SK-N-SH treated with all-trans-retinoic acid at 6 μM for 48 hours (cell line): Measurements from ENCODE around the gene CHST11.

ENCODE experiments used
- ATAC-seq: fragments of 200-7000 bp; cut with Tn5 transposase; 3 replicates; pipeline ENCODE4 v1.9.1; 2020; ENCODE audit warnings: mild to moderate bottlenecking, moderate library complexity
- ARNTL ChIP-seq: fragments of 450-650 bp; formaldehyde crosslinking; IDR thresholded peaks from 2 replicates; pipeline ENCODE4 v1.5.0; 2020; ENCODE audit warnings: low read depth, mild to moderate bottlenecking, moderate library complexity, borderline replicate concordance
- BACH2 ChIP-seq: fragments of 250-450 bp; sonication (Bioruptor Pico); IDR thresholded peaks from 2 replicates; pipeline ENCODE4 v1.9.0; 2021; ENCODE audit warnings: mild to moderate bottlenecking, borderline replicate concordance
- CSDC2 ChIP-seq: fragments of 250-450 bp; sonication (Bioruptor Pico); IDR thresholded peaks from 2 replicates; pipeline ENCODE4 v1.5.0; 2020; ENCODE audit warnings: mild to moderate bottlenecking, moderate library complexity
- GLIS3 ChIP-seq: fragments of 250-450 bp; sonication (Bioruptor Pico); IDR thresholded peaks from 2 replicates; pipeline ENCODE4 v1.5.0; 2020; ENCODE audit warnings: mild to moderate bottlenecking, moderate library complexity
- ISL1 ChIP-seq: fragments of 250-450 bp; sonication (Bioruptor Pico); IDR thresholded peaks from 2 replicates; pipeline ENCODE4 v2.1.2; 2022; ENCODE audit warnings: mild to moderate bottlenecking, moderate library complexity
- OSR1 ChIP-seq: fragments of 250-450 bp; sonication (Bioruptor Pico); IDR thresholded peaks from 2 replicates; pipeline ENCODE4 v1.8.0; 2022; ENCODE audit warnings: moderate library complexity, mild to moderate bottlenecking, inconsistent platforms
- PPARA ChIP-seq: fragments of 250-450 bp; sonication (Bioruptor Pico); IDR thresholded peaks from 2 replicates; pipeline ENCODE4 v1.5.0; 2020; ENCODE audit warnings: mild to moderate bottlenecking, borderline replicate concordance
- RARB ChIP-seq: fragments of 250-450 bp; sonication (Bioruptor Pico); IDR thresholded peaks from 2 replicates; pipeline ENCODE4 v1.8.0; 2021; ENCODE audit warnings: mild to moderate bottlenecking, moderate library complexity
- SNAI2 ChIP-seq: fragments of 250-450 bp; sonication (Bioruptor Pico); IDR thresholded peaks from 2 replicates; pipeline ENCODE4 v1.5.0; 2020; ENCODE audit warnings: mild to moderate bottlenecking, moderate library complexity
- TCF4 ChIP-seq: fragments of 250-450 bp; sonication (Bioruptor Pico); IDR thresholded peaks from 2 replicates; pipeline ENCODE4 v1.8.0; 2021; ENCODE audit warnings: mild to moderate bottlenecking, moderate library complexity, borderline replicate concordance
- TOX ChIP-seq: fragments of 250-450 bp; sonication (Bioruptor Pico); IDR thresholded peaks from 2 replicates; pipeline ENCODE4 v1.8.0; 2021; ENCODE audit warnings: mild to moderate bottlenecking, moderate library complexity, borderline replicate concordance
- ZC3H10 ChIP-seq: fragments of 250-450 bp; sonication (Bioruptor Pico); IDR thresholded peaks from 2 replicates; pipeline ENCODE4 v1.5.1; 2021; ENCODE audit warnings: mild to moderate bottlenecking, moderate library complexity
- ZFP30 ChIP-seq: fragments of 450-650 bp; formaldehyde crosslinking; IDR thresholded peaks from 2 replicates; pipeline ENCODE4 v1.5.0; 2022; ENCODE audit warnings: mild to moderate bottlenecking, moderate library complexity
- ZNF70 ChIP-seq: fragments of 450-650 bp; formaldehyde crosslinking; IDR thresholded peaks from 2 replicates; pipeline ENCODE4 v1.5.0; 2020; ENCODE audit warnings: mild to moderate bottlenecking, moderate library complexity
- ZNF8 ChIP-seq: fragments of 450-650 bp; formaldehyde crosslinking; IDR thresholded peaks from 2 replicates; pipeline ENCODE4 v1.5.0; 2020; ENCODE audit warnings: mild to moderate bottlenecking, moderate library complexity
- TF ChIP-seq, protein P1 (sequence below): fragments of 250-450 bp; sonication (Bioruptor Pico); IDR thresholded peaks from 2 replicates; pipeline ENCODE4 v1.8.0; 2020; ENCODE audit warnings: mild to moderate bottlenecking, moderate library complexity, borderline replicate concordance
- TF ChIP-seq, protein P2 (sequence below): fragments of 250-450 bp; sonication (Bioruptor Pico); IDR thresholded peaks from 2 replicates; pipeline ENCODE4 v1.5.1; 2020; ENCODE audit warnings: low read depth, mild to moderate bottlenecking, moderate library complexity
- TF ChIP-seq, protein P3 (sequence below): fragments of 250-450 bp; sonication (Bioruptor Pico); IDR thresholded peaks from 2 replicates; pipeline ENCODE4 v1.8.0; 2021; ENCODE audit warnings: low read depth, mild to moderate bottlenecking, moderate library complexity, borderline replicate concordance
- TF ChIP-seq, protein P4 (sequence below): fragments of 250-450 bp; sonication (Bioruptor Pico); IDR thresholded peaks from 2 replicates; pipeline ENCODE4 v1.5.1; 2021; ENCODE audit warnings: mild to moderate bottlenecking, moderate library complexity
- TF ChIP-seq, protein P5 (sequence below): fragments of 250-450 bp; sonication (Bioruptor Pico); IDR thresholded peaks from 2 replicates; pipeline ENCODE4 v1.5.0; 2020; ENCODE audit warnings: mild to moderate bottlenecking, moderate library complexity

CHST11 gene

DNA sequence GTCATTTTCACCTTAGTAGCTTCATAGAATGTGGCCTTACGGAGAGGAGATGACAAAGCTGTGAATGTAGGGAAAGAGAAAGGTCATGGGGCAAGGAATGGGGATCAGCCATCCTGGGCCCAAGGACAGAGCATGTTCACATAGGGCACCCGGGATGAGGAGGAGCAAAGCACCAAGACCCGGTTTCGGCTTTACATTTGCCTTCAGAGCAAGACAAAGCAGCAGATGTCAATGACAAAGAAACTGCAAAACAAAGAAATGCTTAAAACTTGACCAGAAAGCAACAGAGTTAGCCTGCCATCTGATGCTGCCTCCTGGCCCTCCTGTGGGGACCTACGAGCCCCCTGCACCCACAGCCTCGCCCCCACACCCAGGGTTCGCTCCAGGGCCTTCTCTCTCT lies 252.1 kb downstream of the CHST11 start:
- TF ChIP-seq, protein P1, sequence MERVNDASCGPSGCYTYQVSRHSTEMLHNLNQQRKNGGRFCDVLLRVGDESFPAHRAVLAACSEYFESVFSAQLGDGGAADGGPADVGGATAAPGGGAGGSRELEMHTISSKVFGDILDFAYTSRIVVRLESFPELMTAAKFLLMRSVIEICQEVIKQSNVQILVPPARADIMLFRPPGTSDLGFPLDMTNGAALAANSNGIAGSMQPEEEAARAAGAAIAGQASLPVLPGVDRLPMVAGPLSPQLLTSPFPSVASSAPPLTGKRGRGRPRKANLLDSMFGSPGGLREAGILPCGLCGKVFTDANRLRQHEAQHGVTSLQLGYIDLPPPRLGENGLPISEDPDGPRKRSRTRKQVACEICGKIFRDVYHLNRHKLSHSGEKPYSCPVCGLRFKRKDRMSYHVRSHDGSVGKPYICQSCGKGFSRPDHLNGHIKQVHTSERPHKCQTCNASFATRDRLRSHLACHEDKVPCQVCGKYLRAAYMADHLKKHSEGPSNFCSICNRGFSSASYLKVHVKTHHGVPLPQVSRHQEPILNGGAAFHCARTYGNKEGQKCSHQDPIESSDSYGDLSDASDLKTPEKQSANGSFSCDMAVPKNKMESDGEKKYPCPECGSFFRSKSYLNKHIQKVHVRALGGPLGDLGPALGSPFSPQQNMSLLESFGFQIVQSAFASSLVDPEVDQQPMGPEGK (CRISPR knock-in tag) = no peak
- TF ChIP-seq ZC3H10 (no peak), OSR1 (CRISPR knock-in tag) (no peak), ZNF8 (CRISPR knock-in tag) (no peak), ZNF70 (no peak), SNAI2 (CRISPR knock-in tag) (no peak), ISL1 (CRISPR knock-in tag) (no peak), GLIS3 (no peak), ARNTL (CRISPR knock-in tag) (no peak)
- TF ChIP-seq, protein P2, sequence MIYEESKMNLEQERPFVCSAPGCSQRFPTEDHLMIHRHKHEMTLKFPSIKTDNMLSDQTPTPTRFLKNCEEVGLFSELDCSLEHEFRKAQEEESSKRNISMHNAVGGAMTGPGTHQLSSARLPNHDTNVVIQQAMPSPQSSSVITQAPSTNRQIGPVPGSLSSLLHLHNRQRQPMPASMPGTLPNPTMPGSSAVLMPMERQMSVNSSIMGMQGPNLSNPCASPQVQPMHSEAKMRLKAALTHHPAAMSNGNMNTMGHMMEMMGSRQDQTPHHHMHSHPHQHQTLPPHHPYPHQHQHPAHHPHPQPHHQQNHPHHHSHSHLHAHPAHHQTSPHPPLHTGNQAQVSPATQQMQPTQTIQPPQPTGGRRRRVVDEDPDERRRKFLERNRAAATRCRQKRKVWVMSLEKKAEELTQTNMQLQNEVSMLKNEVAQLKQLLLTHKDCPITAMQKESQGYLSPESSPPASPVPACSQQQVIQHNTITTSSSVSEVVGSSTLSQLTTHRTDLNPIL (CRISPR knock-in tag) = no peak
- TF ChIP-seq, protein P3, sequence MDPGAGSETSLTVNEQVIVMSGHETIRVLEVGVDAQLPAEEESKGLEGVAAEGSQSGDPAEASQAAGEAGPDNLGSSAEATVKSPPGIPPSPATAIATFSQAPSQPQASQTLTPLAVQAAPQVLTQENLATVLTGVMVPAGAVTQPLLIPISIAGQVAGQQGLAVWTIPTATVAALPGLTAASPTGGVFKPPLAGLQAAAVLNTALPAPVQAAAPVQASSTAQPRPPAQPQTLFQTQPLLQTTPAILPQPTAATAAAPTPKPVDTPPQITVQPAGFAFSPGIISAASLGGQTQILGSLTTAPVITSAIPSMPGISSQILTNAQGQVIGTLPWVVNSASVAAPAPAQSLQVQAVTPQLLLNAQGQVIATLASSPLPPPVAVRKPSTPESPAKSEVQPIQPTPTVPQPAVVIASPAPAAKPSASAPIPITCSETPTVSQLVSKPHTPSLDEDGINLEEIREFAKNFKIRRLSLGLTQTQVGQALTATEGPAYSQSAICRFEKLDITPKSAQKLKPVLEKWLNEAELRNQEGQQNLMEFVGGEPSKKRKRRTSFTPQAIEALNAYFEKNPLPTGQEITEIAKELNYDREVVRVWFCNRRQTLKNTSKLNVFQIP (CRISPR knock-in tag) = no peak
- TF ChIP-seq, all 23 proteins: peak for 0
- no peak for ATAC-seq

DNA sequence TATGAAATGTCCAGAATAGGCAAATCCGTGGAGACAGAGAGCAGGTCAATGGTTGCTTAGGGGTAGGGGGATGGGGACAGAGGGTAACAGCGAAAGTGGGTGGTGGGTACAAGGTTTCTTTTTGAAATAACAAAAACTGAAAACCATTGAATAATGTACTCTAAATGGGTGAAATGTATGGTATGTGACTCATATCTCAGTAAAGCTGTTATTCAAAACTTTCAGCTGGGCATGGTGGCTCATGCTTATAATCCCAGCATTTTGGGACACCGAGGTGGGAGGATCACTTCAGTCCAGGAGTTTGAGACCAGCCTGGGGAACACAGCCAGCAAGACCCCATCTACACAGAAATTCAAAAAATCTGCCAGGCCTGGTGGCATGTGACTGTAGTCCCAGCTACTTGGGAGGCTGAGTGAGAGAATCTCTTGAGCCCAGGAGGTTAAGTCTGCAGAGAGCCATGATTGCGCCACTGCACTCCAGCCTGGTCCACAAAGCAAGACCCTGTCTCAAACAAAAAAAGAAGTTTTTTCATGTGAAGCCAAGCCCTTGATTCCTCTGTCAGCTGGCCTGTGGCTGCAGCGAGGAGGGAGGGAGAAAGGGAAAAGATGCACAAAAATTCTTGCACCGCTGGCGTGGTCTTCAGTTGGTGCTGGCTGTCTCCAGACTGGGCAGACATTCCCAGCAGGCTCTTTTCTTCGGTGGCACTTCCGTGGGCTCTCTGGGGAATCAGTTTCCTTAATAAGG lies 253.1 kb downstream of the CHST11 start:
- no peak for ATAC-seq
- no peak for TF ChIP-seq SNAI2 (CRISPR knock-in tag)
- TF ChIP-seq, protein P1 (CRISPR knock-in tag) = no peak
- no peak for TF ChIP-seq RARB
- TF ChIP-seq ZFP30 (CRISPR knock-in tag) = no peak
- no peak for TF ChIP-seq TCF4 (CRISPR knock-in tag)
- TF ChIP-seq, protein P4, sequence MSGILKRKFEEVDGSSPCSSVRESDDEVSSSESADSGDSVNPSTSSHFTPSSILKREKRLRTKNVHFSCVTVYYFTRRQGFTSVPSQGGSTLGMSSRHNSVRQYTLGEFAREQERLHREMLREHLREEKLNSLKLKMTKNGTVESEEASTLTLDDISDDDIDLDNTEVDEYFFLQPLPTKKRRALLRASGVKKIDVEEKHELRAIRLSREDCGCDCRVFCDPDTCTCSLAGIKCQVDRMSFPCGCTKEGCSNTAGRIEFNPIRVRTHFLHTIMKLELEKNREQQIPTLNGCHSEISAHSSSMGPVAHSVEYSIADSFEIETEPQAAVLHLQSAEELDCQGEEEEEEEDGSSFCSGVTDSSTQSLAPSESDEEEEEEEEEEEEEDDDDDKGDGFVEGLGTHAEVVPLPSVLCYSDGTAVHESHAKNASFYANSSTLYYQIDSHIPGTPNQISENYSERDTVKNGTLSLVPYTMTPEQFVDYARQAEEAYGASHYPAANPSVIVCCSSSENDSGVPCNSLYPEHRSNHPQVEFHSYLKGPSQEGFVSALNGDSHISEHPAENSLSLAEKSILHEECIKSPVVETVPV (CRISPR knock-in tag) = no peak
- TF ChIP-seq TOX (CRISPR knock-in tag) = no peak
- TF ChIP-seq ZNF70 = no peak
- no peak for TF ChIP-seq CSDC2
- TF ChIP-seq ZNF8 (CRISPR knock-in tag) = no peak
- TF ChIP-seq BACH2 (CRISPR knock-in tag) = no peak
- no peak for TF ChIP-seq PPARA (CRISPR knock-in tag)
- TF ChIP-seq, protein P3 (CRISPR knock-in tag) = no peak
- no peak for TF ChIP-seq GLIS3
- no peak for TF ChIP-seq ZC3H10
- TF ChIP-seq, protein P5, sequence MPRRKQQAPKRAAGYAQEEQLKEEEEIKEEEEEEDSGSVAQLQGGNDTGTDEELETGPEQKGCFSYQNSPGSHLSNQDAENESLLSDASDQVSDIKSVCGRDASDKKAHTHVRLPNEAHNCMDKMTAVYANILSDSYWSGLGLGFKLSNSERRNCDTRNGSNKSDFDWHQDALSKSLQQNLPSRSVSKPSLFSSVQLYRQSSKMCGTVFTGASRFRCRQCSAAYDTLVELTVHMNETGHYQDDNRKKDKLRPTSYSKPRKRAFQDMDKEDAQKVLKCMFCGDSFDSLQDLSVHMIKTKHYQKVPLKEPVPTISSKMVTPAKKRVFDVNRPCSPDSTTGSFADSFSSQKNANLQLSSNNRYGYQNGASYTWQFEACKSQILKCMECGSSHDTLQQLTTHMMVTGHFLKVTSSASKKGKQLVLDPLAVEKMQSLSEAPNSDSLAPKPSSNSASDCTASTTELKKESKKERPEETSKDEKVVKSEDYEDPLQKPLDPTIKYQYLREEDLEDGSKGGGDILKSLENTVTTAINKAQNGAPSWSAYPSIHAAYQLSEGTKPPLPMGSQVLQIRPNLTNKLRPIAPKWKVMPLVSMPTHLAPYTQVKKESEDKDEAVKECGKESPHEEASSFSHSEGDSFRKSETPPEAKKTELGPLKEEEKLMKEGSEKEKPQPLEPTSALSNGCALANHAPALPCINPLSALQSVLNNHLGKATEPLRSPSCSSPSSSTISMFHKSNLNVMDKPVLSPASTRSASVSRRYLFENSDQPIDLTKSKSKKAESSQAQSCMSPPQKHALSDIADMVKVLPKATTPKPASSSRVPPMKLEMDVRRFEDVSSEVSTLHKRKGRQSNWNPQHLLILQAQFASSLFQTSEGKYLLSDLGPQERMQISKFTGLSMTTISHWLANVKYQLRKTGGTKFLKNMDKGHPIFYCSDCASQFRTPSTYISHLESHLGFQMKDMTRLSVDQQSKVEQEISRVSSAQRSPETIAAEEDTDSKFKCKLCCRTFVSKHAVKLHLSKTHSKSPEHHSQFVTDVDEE (CRISPR knock-in tag) = no peak
